Hematopoietic multipotent progenitor cell treated with erythropoietin and hydrocortisone succinate and interleukin-3 and kit ligand, for 6 days (in vitro differentiated cells): ENCODE data around the gene C1orf122.
"Not testable (repeated sequence)": the region's sequence is repeated elsewhere in the genome, so short reads cannot be mapped to it uniquely, and the experiment has no call there.

Experiments
- DNase-seq: peaks from one replicate; pipeline ENCODE4 v3.0.0-alpha.2; 2015

The C1orf122 gene

GRCh38 chr1:37807555-37808368, at the start of gene C1orf122, which contains the start of gene YRDC:
C1orf122 (plus strand) TSS chr1:37807790; CDS start chr1:37808405, 615 bp downstream.
YRDC (minus strand) TSS chr1:37808208; CDS start chr1:37808180, 28 bp downstream.
- peak; percentile 96 for DNase-seq

GRCh38 chr1:37759451-37759850, 48.1 kb upstream of the C1orf122 start:
- no peak for DNase-seq

GRCh38 chr1:37761416-37762095, 46.0 kb upstream of the C1orf122 start:
- no peak for DNase-seq

- DNase-seq = no peak
Measured at GRCh38 chr1:37762516-37762915, 45.1 kb upstream of the C1orf122 start.

- no peak for DNase-seq
Measured at GRCh38 chr1:37763791-37764413, 43.7 kb upstream of the C1orf122 start.

GRCh38 chr1:37764414-37764825, 43.2 kb upstream of the C1orf122 start:
- peak; percentile 89 for DNase-seq

GRCh38 chr1:37764888-37765441, 42.6 kb upstream of the C1orf122 start, which contains the start of gene EPHA10:
EPHA10 (minus strand) TSS chr1:37765120; CDS start chr1:37765066, 54 bp downstream.
- no peak for DNase-seq

- DNase-seq = peak; percentile 30
Measured at GRCh38 chr1:37765916-37766664, 41.5 kb upstream of the C1orf122 start.

- no peak for DNase-seq
Measured at GRCh38 chr1:37767488-37767887, 40.1 kb upstream of the C1orf122 start.

- DNase-seq = not testable (repeated sequence)
Measured at GRCh38 chr1:37771440-37771839, 36.1 kb upstream of the C1orf122 start.

- no peak for DNase-seq
Measured at GRCh38 chr1:37776946-37777516, 30.6 kb upstream of the C1orf122 start.

- DNase-seq = no peak
Measured at GRCh38 chr1:37778654-37779053, 28.9 kb upstream of the C1orf122 start.

GRCh38 chr1:37782491-37782890, 25.1 kb upstream of the C1orf122 start:
- DNase-seq = no peak

GRCh38 chr1:37792943-37793686, 14.5 kb upstream of the C1orf122 start:
- DNase-seq = no peak

GRCh38 chr1:37793773-37794371, 13.7 kb upstream of the C1orf122 start, which contains the start of gene MANEAL:
MANEAL (plus strand) TSS chr1:37793847; CDS start chr1:37794183, 336 bp downstream.
- peak; percentile 69 for DNase-seq

- DNase-seq = no peak
Measured at GRCh38 chr1:37794372-37795339, 12.9 kb upstream of the C1orf122 start.

- DNase-seq = peak; percentile 93
Measured at GRCh38 chr1:37795340-37796125, 12.1 kb upstream of the C1orf122 start.

- DNase-seq = no peak
Measured at GRCh38 chr1:37797750-37798345, 9.7 kb upstream of the C1orf122 start.
